Breast epithelium (tissue), 4 donors: ENCODE measurements around the gene FAP. TPM values are rescaled to one million over a fixed set of nuclear protein-coding genes. Genes with fewer than 3 reads are reported as not detected.

Experiments used
- DNase-seq, 2 donors: peaks; one replicate each; pipeline ENCODE4 v3.0.0-alpha.2; 2019; ENCODE audit warnings: low spot score in 2 of 2
- H3K27ac ChIP-seq, 2 donors: fragments of 200-600 bp; sonication (generic) in 1 of 2; one replicate each; pipeline ENCODE4 v1.5.1; 2016 to 2019; ENCODE audit warnings: mild to moderate bottlenecking in 1 of 2
- H3K27me3 ChIP-seq, 2 donors: fragments of 200-600 bp; sonication (generic) in 1 of 2; one replicate each; pipeline versions ENCODE4 v1.5.1 to v1.6.0; 2017 to 2019; ENCODE audit warnings: control low read depth in 1 of 2, mild to moderate bottlenecking in 1 of 2
- H3K36me3 ChIP-seq: fragments of 200-600 bp; one replicate; pipeline ENCODE4 v1.5.1; 2019
- H3K4me1 ChIP-seq, 2 donors: fragments of 200-600 bp; sonication (generic); one replicate each; pipeline ENCODE4 v1.5.1; 2016 to 2019; ENCODE audit warnings: control low read depth in 1 of 2
- H3K4me3 ChIP-seq, 3 donors: fragments of 200-600 bp; sonication (generic); 1 replicate in 2 of 3; 2 replicates in 1 of 3; pipeline ENCODE4 v1.5.1; 2016 to 2019; ENCODE audit warnings: mild to moderate bottlenecking in 3 of 3, moderate library complexity in 2 of 3
- H3K9me3 ChIP-seq, 2 donors: fragments of 200-600 bp; sonication (generic) in 1 of 2; one replicate each; pipeline ENCODE4 v1.5.1; 2016 to 2019; ENCODE audit warnings: control low read depth in 1 of 2
- CTCF ChIP-seq, 3 donors: fragments of 450-650 bp; IDR thresholded peaks; one replicate each; pipeline ENCODE4 v1.5.1; 2016 to 2017; ENCODE audit warnings: antibody characterized with exemption in 3 of 3, mild to moderate bottlenecking in 3 of 3, moderate library complexity in 3 of 3
- POLR2A ChIP-seq: fragments of 450-650 bp; IDR thresholded peaks from one replicate; pipeline ENCODE4 v1.6.1; 2016; ENCODE audit warnings: antibody characterized with exemption, mild to moderate bottlenecking, moderate library complexity
- POLR2AphosphoS5 ChIP-seq, 3 donors: sonication (generic); formaldehyde crosslinking; IDR thresholded peaks; one replicate each; pipeline ENCODE4 v1.6.1; 2017; ENCODE audit warnings: antibody characterized with exemption in 3 of 3
- intact Hi-C: fragments of 100-400 bp; cut with DNase I; formaldehyde crosslinking; loops from one replicate; pipeline ENCODE4 v1.15.1; 2023; ENCODE audit warnings: low total_unique reads
- total RNA-seq, 3 donors: library from RNA; depleted of rRNA; stranded (reverse); fragments of >200 nt; gene quantifications; one replicate each; pipeline ENCODE4 v1.1.0, GENCODE V29; 2016

FAP gene
- total RNA-seq, 3 donors from 2014 or later: 14.4 to 36.0 (median 22.4) TPM

- intact Hi-C loops: no loop called here
- Histone ChIP-seq H3K36me3 (no peaks in the 10 kb centered on the region), H3K27ac (no peak overlapping the region), H3K4me3 (no peak overlapping the region), H3K4me1 (no peaks in the 10 kb centered on the region), H3K9me3 (no peaks in the 10 kb centered on the region), H3K27me3 (no peaks in the 10 kb centered on the region)
- no peak for TF ChIP-seq POLR2A
- no peak for TF ChIP-seq POLR2AphosphoS5 (IDR thresholded peaks at IDR 0.05)
- no peak for TF ChIP-seq CTCF (IDR thresholded peaks at IDR 0.05)
- no peak for DNase-seq
Observed at GRCh38 chr2:162148956-162149355, 94.3 kb downstream of the FAP start.

GRCh38 chr2:162143969-162144368, 99.3 kb downstream of the FAP start:
- no peaks in the 10 kb centered on the region for H3K4me1 ChIP-seq
- TF ChIP-seq POLR2AphosphoS5 (IDR thresholded peaks at IDR 0.05) (no peak), CTCF (IDR thresholded peaks at IDR 0.05) (no peak), POLR2A (no peak)
- no peaks in the 10 kb centered on the region for H3K27me3 ChIP-seq
- H3K27ac ChIP-seq: no peak overlapping the region
- H3K4me3 ChIP-seq: no peak overlapping the region
- H3K36me3 ChIP-seq: no peaks in the 10 kb centered on the region
- H3K9me3 ChIP-seq: no peaks in the 10 kb centered on the region
- intact Hi-C loops: loop anchor here (5.0 kb wide), 1 partner anchor 552 kb away; no protein-coding TSS in a partner anchor
- no peak for DNase-seq

- intact Hi-C loops: no loop called here
- Histone ChIP-seq H3K4me1 (no peaks in the 10 kb centered on the region), H3K4me3 (no peak overlapping the region), H3K9me3 (no peaks in the 10 kb centered on the region), H3K36me3 (no peaks in the 10 kb centered on the region), H3K27ac (no peak overlapping the region), H3K27me3 (no peaks in the 10 kb centered on the region)
- no peak for DNase-seq
- TF ChIP-seq CTCF (IDR thresholded peaks at IDR 0.05) (no peak), POLR2AphosphoS5 (IDR thresholded peaks at IDR 0.05) (no peak), POLR2A (no peak)
Observed at GRCh38 chr2:162138310-162138709, 104.9 kb downstream of the FAP start.

GRCh38 chr2:162127422-162127821, 115.8 kb downstream of the FAP start:
- no peak for DNase-seq
- Histone ChIP-seq H3K9me3 (no peaks in the 10 kb centered on the region), H3K4me1 (no peaks in the 10 kb centered on the region), H3K27ac (no peak overlapping the region), H3K27me3 (no peaks in the 10 kb centered on the region), H3K4me3 (no peak overlapping the region), H3K36me3 (no peaks in the 10 kb centered on the region)
- intact Hi-C loops: no loop called here
- TF ChIP-seq POLR2AphosphoS5 (IDR thresholded peaks at IDR 0.05) (no peak), CTCF (IDR thresholded peaks at IDR 0.05) (no peak), POLR2A (no peak)

- H3K4me1 ChIP-seq: no peaks in the 10 kb centered on the region
- H3K9me3 ChIP-seq: no peaks in the 10 kb centered on the region
- H3K36me3 ChIP-seq: no peaks in the 10 kb centered on the region
- TF ChIP-seq CTCF (IDR thresholded peaks at IDR 0.05) (no peak), POLR2AphosphoS5 (IDR thresholded peaks at IDR 0.05) (no peak), POLR2A (no peak)
- DNase-seq: no peak
- H3K4me3 ChIP-seq: no peak overlapping the region
- H3K27me3 ChIP-seq: no peaks in the 10 kb centered on the region
- H3K27ac ChIP-seq: no peak overlapping the region
- intact Hi-C loops: no loop called here
Observed at GRCh38 chr2:162126527-162126926, 116.7 kb downstream of the FAP start.
